Measurements from ENCODE around the gene RGS5.

Gene RGS5

DNA sequence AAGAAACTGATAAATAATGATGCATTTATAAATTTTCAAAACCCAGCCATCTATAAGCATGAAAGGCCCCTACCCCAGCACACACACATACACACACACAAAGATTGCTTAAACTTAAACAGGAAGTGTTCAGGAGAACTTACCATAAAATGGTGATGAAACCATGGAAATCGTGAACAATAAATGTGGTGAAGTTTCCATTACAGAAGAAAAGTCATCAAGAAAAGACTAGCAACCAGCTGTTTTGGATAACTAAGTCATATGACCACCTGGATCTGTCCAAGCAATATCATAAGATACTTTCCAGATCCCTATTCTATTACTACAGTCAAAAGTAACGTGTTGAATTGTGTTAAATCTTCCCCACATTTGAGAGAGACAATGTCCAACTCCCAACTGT, 24.1 kb downstream of the RGS5 start:
- no peak for DNase-seq

DNA sequence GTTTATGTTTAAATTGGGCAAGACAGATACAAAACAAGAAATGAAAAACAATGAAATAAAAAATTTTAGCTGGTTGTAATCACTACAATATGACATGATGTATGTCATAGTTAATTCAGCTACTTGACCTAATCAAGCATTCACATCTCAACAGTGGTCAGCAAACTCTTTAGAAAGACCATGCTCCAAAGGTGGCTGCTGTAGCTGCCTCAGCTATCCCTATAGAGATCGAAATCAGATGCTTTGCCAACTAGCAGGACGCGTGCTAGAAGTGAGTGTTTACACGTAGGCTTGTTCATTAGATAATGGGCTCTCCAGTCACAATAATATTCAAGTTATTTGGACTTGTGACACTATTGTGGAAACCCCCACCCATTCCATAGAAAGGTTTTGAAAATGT, 25.9 kb downstream of the RGS5 start:
- no peak for DNase-seq

DNA sequence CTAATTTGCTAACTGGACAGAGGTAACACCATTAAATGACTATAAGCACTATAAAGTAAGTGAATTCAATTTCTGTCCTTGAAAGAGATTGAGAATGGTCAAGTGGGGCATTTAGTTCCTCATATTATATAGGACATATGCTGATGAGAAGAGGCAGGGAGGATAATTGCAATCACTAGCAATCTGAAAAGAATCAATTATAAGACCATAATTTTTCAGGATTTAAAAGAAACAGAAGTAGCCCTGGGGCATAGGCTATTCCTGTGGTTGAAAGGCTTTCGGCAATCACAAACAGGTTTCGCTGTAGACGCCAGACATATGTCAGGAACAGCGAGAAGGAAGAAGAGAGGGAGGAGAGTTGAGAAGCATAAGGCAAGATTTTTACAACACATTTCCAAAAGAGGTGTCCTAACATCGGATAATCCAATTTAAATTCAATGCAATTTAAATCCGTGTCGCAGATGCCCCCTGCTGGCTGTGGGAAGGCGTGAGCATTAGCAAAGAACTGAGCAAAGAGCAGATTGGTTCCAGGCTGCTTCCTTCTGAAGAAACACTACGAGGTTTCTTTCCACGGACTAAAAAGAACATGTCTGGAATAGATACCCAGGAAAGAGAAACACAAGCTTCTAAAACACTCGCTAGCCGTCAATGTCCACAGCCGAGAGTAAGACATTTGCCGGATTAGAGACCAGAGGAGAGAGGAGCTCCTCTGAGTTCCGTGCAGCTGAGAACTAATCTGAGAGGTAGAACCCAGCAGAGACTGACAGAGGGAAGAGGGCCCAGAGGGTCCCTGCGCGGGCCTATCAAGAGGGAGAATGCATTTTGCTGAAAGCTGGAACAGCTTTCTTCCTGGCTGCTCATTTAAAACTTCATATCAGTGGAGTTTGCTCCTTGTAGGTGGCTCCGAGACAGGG, 27.9 kb downstream of the RGS5 start:
- DNase-seq, result no peak

DNA sequence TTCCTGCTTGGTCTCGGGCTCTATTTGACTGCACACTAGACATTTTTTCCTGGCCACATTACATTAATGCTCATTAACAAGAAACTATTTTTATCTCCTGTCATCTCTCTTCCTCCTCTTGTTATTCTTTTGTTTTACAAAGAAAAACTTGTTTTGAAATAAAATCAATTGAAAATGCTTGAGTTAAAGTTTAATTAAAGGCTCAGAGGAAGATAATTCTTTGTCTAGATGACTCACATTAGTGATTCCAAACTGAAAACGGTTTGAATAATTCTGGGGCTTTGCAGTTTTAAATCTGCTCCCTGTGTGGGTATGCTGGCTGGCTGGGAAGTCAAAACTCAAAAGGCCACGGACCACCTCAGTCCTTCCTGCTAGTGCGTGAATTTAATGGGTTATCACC, 29.6 kb downstream of the RGS5 start:
- no peak for DNase-seq

DNA sequence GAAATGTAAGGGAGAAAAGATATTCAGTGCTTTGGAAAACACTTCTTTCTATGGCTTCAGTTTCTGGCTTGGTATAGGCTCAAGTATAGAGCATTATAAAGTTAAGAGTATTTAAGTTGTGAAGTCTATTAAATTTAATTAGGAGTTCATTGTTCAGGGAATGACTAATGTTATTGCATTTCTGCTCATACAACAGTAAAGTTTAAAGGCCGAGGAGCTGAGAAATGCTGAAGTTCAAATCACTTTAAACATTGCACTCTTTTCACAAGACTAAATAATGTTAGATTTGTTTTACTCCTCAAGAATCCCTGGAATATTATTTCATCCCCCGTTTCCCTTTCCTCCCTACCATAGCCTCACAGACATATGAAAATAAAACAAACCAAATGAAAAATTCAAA, 30.1 kb downstream of the RGS5 start:
- no peak for DNase-seq

DNA sequence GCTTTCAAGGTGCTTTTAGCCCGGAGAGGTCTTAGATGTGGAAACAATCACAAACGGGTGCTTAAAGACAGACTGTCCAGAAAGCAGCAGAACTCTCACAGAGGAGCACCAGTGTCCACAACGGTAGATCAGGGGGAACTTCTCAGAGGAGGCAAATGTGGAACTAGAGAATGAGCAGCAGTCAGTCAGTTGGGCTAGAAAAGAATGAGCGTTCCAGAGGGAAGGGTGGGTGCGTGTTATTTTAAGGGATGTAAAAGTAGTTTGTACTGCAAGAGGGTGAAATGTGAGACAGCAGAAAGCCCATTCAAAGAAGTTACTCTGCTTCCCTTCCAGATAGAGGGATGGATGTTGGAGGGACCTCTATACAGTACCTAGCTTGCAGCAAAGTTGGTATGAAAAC, 30.9 kb downstream of the RGS5 start:
- no peak for DNase-seq

DNA sequence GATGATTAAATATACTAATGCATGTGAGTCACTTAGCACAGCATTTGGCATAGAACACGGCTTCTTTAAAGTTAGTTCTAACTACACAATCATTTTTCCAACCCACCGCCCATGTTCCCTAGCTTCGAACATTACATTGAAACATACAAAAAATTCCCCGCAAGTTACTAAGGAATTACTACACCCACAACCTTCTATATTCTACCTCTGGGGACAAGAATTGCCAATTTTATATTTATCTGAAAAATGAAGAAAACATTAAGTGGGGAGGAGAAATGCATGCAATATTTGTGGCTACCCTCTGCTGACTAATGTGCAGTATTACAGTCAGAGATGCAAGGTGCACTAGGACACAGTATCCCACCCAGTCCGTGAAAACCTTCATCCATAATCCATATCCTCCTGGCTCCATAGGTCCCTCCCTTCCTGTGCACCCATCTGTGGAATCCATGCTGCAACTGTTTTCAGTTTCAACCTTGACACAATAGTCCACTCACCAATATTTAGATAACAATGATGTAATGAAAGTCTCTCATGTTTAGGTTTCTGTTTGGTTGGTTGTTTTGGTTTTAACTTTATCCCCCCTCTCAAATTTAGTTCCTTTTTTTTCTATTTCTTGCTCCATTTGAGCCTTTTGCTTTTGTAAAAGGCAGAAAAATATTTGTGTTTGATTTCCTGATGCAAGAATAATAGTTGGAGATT, 31.6 kb downstream of the RGS5 start:
- no peak for DNase-seq

DNA sequence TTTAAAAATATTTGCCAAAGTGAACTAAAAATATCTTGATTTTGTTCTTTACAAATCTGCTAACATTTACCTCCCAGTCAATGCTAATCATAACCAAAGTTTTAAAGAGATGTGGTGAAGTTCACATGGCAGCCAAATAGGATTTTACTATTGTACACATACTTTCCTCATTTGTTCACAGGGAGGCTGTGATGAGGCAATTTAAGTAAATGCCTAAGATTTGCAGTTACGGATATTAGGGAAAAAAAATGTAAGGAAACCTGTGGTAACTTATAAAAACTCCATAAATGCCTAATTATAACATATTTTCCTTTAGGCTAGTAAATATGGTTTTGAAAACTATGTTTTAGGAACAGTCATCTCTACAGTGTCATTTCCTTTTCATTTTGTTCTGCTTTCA, 32.4 kb downstream of the RGS5 start:
- DNase-seq, result no peak

DNA sequence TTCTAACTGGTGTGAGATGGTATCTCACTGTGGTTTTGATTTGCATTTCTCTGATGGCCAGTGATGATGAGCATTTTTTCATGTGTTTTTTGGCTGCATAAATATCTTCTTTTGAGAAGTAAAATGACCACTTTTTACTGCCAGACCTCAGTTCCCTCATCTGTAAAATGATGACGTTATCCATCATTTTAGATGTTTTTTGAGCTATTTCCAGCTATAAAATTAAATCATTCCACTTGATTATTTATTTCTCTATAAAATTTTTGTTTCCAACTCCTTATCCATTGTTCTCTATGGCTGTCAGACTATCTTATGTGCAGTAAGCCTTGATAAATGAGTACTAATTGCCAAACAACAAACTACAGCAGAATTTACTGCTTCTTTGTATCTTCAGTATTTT, 33.2 kb downstream of the RGS5 start:
- DNase-seq, result no peak

DNA sequence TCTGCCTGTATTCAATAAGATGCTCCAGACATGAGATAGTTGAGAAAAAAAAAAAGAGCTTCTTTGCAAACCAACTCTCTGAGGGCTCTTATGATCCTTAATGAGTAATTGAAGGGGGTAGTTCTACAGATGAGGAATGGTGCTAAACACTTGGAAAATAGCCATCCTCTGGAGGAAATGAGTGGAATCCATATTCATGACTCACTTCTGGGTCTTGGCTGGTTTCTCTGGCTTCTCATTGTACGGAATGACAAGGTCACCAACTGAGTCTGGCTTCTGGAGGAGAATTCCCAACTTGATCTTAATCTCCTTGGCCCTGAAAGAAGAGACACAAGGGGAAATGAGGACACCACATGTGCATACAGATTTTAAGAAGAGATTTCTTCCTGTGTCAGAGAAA, 34.7 kb downstream of the RGS5 start:
- no peak for DNase-seq

DNA sequence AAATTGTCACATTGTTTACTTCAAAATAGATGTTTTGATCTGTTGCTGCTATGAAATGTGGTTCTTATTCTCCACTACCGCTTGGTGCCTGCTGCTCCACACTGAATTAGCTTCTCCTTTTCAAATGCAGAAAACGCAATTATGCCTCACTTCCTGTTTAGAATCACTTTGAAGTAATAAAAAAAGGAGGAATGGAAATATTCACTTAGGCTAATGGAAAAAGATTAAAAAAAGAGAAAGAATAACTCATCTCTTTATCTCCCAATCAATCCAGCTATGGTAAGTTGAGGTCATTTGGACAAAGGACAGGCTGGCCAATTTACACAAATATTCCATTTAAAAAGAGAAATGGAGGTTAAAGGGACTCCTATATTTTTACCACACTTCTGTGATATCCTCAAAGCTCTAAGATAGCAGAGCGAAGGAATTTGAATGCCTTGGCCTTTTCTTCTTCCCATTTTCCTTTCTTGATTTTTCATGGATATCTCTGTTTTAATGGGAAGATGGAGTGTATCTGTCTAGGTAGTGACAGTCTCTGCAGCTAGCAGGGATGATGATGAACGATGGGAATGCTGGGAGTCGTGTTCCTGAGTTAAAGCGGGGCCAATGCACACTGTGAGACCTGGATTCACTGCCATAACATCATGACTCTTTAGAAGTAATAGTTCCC, 35.7 kb downstream of the RGS5 start:
- no peak for DNase-seq

DNA sequence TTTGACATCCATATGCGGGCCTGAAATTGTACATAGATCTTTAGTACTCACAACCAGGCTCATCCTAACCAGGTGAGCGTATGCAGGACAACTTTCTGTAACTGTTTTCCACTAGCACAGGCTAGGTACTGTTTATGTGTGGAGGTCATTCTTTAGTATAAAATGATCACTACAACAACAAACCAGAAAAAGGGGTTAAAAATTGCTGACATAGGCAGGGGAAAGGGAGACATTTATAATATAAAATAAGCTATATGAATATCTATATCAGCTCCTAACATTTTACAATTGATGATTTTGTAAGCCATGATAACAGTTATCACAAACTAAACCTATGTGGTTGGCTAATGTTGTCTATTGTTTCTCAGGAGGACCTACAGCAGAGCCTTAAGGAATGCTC, 37.6 kb downstream of the RGS5 start:
- DNase-seq, result no peak

DNA sequence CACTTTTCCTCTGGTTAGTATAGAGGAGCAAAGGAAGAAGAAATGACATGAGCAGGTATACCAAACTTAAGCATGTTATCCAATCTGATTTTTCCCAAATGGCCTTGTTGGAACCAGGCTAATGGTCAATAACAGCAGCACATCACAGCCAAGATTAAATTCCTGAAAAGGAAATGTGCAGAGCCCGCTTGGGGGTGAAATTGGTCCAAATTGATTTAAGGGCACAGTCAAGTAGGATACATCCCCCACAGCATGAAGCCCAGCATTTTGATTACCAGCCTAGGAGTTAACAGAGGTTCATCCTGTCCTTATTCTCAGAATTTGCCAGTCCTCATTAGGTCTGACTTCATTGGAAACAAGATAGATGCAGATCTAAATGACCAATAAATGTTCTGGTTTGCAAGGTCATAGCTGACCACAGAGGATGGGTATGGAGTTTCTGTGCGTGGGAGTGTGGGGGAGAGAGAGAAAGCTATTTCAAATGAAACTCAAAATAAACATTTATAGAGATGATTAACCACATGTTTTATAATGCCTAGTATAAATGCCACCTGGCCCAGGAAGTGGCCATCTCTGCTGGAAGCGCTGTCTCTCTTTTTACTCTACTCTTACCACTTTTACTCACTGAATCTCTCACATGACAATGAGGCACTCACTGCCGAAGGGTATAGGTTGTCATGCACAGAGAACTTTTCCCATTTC, 38.7 kb downstream of the RGS5 start:
- no peak for DNase-seq

DNA sequence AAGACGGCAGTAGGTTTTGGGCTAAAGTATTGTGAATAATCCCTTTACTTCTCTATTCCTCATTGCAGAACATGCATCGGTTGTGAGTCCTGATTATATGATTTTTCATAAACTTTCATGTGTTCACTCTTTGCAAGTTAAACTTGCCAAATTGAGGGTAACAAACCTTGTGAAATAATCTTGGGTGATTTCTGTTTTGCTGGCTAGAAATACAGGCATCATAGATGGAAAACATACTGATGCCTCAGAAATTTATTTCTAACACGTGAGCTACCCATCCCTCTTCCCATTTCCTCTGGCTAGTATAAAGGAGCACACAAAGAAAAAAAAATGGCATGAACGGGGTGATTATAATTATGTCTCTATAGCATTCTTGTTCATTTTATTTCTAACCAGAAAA, 39.6 kb downstream of the RGS5 start:
- no peak for DNase-seq

DNA sequence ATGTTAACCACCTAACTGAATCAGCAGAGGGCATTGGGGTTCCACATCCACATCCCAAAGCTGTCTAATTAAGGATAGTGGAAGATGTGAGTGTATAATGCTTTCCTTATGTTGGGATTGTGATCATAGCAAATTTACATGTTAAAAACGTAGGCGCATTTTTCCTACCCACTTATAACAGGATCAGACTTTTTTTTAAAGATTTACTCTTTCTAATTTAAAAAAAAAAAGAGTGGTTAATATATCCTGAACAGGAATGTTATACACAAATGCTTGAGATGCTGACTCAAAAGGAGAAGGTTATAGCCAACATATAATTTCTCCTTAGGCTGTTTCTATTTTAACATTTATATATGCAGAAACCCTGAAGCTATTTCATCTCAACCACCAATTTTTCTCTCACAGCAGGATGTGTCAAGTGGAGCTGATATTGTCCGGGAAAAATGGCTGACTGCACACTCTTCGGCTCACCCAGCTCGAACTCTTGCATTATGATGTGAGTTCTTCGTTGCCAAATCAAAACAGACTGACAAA, 40.3 kb downstream of the RGS5 start:
- DNase-seq, result no peak

DNA sequence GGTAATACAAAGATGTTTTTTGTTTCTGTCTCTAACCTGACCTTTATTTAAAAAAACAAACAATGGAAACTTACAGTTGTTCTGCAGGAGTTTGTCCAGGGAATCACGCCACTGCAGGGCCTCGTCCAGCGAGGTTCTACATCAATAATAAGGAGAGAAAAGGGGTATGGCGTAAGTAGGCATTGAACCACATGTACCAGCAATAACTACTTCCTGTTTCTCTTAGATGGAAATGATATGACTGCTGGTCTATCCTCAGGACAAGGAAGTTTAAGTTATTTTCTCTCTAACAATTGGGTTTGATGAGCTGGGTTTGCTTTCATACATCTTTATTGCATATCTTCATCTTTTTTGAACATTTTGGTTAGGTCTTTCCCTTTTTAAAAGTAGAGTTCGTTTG, 40.9 kb downstream of the RGS5 start:
- no peak for DNase-seq

DNA sequence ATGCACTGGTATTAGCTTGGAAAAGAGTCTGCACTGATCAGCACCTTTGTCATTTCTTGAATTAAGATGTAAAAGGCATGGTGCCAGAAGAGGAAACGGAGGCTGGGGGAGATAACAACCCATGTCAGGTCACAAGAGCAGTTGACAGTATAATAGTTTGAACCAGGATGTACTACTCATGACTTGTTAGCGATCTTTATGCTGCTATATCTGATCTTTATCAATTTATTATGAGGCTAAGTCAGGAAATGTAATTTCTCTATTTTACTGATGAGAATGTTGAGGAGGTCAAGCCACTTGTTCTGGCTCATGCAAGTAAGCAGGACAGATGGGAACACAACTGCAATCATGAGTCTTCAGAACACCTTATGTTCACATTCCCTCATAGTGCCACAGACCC, 41.4 kb downstream of the RGS5 start:
- DNase-seq, result no peak

DNA sequence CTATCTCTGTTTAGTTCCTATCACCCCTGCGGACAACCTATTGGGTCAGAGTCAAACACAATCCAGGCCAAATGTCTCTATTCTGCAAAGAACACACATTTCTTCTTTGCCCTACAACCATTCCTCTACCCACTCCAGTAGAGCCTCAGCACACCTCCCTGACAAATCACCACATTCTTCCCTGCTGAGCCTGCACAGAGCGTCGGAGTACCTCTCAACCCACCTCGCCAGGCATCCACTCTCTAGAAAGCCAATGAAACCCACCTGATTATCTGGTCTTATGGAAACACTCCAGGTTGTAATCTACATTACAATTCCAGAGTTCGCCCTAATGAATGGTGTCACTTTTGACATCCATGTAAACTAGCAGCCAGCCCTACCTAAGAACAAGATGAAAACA, 47.1 kb downstream of the RGS5 start:
- no peak for DNase-seq

DNA sequence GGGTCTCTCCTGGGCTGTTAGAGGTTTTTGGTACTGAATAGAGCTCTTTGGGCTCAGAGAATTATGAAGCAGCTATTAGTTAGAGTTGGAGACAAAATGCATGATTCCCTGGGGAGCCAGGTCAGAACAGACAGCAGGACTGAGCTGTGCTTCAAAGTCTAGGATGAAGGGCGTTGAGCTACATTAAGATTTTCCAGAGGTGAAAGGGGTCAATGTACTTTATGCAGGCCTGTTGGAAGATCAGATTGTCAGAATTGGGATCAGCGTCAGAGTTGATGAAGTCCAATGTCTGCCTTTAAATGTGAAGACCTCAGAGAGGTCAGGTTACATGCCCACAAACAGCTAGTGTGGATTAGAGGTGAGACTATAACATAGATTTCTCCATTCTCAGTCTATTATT, 53.8 kb downstream of the RGS5 start:
- no peak for DNase-seq

DNA sequence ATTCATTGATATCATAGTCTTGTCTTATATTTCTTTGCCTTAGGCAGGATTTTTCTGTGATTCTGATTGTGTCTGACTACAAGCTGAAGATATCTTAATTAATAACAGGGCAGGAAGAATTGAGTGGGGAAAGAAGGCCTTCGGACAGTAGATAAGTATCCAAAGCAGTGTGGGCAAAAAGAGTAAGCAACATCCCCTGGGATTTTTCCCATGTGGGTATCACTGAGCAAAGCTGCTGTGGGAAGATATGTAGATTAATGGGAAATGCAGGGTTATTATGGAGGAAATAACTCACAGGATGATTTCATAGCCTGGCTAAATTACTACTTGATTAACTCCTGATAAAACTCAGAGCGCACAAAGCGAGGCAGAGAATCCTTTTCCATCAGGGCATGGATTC, 55.7 kb downstream of the RGS5 start:
- DNase-seq, result no peak

DNA sequence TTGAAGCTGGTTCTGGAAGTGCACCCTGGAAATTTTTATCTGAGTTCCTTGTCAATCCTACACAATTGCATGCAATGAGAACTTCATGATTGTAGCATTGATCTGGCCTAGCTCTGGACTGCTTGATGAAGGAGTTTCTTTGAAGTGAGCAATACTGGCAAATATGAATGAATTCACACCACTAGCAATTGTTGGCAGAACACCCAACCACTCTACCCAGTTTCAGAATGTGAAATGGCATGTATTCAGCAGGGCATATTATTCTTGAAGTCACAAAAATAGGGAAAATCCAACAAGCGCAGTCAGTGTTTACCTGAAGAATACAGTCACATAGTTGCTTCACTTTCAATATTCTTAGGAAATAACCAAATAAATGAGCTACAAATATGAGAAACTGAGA, 57.3 kb downstream of the RGS5 start:
- DNase-seq, result no peak

DNA sequence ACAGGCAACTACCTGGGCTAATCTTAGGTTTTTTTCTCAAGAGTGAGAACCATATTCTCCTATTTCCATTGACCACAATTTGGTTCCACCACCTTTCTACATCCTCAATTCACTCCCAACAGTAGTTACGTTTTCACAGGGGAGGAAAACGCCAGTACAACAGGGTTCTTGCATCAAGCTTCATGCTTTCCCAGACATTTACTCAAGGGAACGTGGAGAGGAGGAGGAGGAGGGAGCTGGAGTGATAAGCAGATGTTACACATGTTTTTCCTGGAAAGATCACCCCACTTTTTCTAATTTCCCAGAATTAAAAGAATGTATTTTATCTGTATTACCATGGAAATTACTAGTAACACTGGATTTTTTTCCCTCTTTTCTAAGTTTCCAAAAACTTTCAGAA, 58.3 kb downstream of the RGS5 start:
- DNase-seq, result no peak

DNA sequence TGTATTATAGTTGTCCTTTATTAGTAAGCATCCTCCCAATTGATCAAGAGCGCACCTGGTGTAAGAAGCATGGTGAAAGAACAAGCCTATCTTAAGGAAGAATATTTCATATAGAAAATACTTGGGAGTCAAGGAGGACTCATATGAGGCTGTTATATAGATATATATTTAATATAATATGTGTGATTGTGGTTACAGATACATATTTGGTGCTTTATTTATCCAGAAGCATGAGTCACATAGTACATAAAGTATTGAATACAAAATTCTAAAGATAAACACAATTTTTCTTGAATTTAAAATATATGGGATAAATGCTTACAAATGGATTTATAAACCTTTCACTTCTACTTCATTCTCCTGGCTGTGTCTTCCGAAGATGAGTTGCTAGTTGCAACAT, 60.6 kb downstream of the RGS5 start:
- no peak for DNase-seq

All from cortex of kidney (tissue), 1 donor.